WERI-Rb-1 (cell line): ENCODE data around the gene SLC6A17.

Experiments used
- DNase-seq: peaks from one replicate; pipeline ENCODE4 v3.0.0-alpha.2; 2020
- H3K27ac ChIP-seq: fragments of 250-450 bp; sonication (Bioruptor Pico); 2 replicates; pipeline ENCODE4 v1.5.1; 2020; ENCODE audit warnings: mild to moderate bottlenecking, moderate library complexity
- H3K27me3 ChIP-seq: fragments of 250-450 bp; sonication (Bioruptor Pico); 2 replicates; pipeline ENCODE4 v1.5.1; 2021; ENCODE audit warnings: mild to moderate bottlenecking, low read depth, moderate library complexity; ENCODE audit not compliant: insufficient read depth, severe bottlenecking
- H3K36me3 ChIP-seq: fragments of 250-450 bp; sonication (Bioruptor Pico); 2 replicates; pipeline ENCODE4 v1.5.1; 2020; ENCODE audit warnings: mild to moderate bottlenecking, moderate library complexity
- H3K4me3 ChIP-seq: 2 replicates; pipeline ENCODE4 v1.5.1; 2011; ENCODE audit warnings: low read depth, mild to moderate bottlenecking, control low read depth, low read length
- H3K9me3 ChIP-seq: fragments of 250-450 bp; sonication (Bioruptor Pico); 2 replicates; pipeline ENCODE4 v1.5.1; 2021; ENCODE audit warnings: mild to moderate bottlenecking, moderate library complexity; ENCODE audit not compliant: severe bottlenecking
- TF ChIP-seq, protein P1 (sequence below): IDR thresholded peaks from 2 replicates; pipeline ENCODE4 v1.5.1; 2011; ENCODE audit warnings: low read depth, mild to moderate bottlenecking, control low read depth, inconsistent platforms, low read length

Gene SLC6A17

GRCh38 chr1:110187139-110187890 is 37.0 kb downstream of the SLC6A17 start:
- Histone ChIP-seq H3K27me3 (no peaks in the 10 kb centered on the region), H3K27ac (no peak overlapping the region), H3K9me3 (no peaks in the 10 kb centered on the region), H3K36me3 (no peaks in the 10 kb centered on the region), H3K4me3 (no peak overlapping the region)
- TF ChIP-seq, protein P1, sequence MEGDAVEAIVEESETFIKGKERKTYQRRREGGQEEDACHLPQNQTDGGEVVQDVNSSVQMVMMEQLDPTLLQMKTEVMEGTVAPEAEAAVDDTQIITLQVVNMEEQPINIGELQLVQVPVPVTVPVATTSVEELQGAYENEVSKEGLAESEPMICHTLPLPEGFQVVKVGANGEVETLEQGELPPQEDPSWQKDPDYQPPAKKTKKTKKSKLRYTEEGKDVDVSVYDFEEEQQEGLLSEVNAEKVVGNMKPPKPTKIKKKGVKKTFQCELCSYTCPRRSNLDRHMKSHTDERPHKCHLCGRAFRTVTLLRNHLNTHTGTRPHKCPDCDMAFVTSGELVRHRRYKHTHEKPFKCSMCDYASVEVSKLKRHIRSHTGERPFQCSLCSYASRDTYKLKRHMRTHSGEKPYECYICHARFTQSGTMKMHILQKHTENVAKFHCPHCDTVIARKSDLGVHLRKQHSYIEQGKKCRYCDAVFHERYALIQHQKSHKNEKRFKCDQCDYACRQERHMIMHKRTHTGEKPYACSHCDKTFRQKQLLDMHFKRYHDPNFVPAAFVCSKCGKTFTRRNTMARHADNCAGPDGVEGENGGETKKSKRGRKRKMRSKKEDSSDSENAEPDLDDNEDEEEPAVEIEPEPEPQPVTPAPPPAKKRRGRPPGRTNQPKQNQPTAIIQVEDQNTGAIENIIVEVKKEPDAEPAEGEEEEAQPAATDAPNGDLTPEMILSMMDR: no peak
- DNase-seq: no peak

GRCh38 chr1:110188035-110188618 is 37.8 kb downstream of the SLC6A17 start:
- Histone ChIP-seq H3K27ac (no peak overlapping the region), H3K4me3 (no peak overlapping the region), H3K36me3 (no peaks in the 10 kb centered on the region), H3K9me3 (no peaks in the 10 kb centered on the region), H3K27me3 (no peaks in the 10 kb centered on the region)
- TF ChIP-seq, protein P1: no peak
- DNase-seq: no peak

DNA sequence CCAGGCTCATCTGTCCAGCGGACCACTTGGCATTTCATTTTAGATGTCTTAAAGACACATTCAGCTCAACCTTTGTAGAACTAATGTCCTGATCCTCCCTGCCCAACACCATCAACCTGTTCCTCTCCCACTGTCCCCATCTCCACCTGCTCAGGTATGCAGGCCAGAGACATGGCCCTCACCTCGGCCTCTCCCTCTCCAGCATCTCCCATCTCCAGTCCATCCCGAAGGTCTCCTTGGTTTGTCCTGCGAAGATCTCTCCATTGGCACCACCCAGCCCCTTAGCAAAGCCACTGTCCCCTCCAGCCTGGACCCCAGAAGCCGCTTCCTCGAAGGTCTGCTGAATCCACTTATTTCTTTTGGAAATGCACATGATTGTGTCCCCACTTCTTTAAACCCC is 38.9 kb downstream of the SLC6A17 start:
- TF ChIP-seq, protein P1: no peak
- H3K27ac ChIP-seq: no peak overlapping the region
- H3K27me3 ChIP-seq: no peaks in the 10 kb centered on the region
- no peak for DNase-seq
- no peaks in the 10 kb centered on the region for H3K36me3 ChIP-seq
- no peaks in the 10 kb centered on the region for H3K9me3 ChIP-seq
- H3K4me3 ChIP-seq: no peak overlapping the region

DNA sequence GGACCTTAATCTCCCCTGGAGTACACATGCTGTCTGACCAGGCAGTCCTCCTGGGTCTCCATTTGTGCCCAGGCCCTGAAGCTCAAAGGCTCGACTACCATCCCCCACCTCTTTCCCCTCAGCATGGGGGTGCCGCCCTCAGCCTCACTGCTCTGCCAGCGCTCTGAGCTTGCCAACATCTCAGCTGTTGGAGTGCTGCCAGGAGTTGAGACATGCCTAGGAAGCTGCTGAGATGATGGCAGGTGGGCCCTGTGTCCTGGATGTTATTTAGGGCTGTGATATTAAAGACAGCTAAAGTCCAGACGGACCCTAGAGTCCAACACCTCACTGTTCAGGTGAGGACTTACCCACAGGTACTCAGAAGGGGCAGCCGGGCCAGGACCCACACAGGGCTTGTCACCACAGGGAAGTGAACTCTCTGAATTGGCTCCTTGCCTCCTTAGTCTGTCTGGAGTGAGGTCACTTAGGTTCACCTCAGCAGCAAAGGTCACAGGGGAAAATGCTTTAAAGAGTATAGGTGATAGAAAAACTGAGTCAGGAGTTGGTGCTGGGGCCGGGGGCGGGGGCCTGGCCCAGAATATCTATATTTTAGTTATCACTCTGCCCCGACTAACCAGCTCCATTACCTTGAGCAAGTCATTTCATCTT is 40.1 kb downstream of the SLC6A17 start:
- TF ChIP-seq, protein P1: no peak
- Histone ChIP-seq H3K27ac (no peak overlapping the region), H3K9me3 (no peaks in the 10 kb centered on the region), H3K4me3 (no peak overlapping the region), H3K27me3 (no peaks in the 10 kb centered on the region), H3K36me3 (no peaks in the 10 kb centered on the region)
- DNase-seq: no peak

- TF ChIP-seq, protein P1: no peak
- no peak for DNase-seq
- no peaks in the 10 kb centered on the region for H3K36me3 ChIP-seq
- H3K4me3 ChIP-seq: no peak overlapping the region
- no peak overlapping the region for H3K27ac ChIP-seq
- H3K27me3 ChIP-seq: no peaks in the 10 kb centered on the region
- no peaks in the 10 kb centered on the region for H3K9me3 ChIP-seq
Observed at GRCh38 chr1:110192541-110192940, 42.2 kb downstream of the SLC6A17 start.
